IMR-90 (cell line): ENCODE measurements around the gene ETV4. TPM values are rescaled to one million over a fixed set of nuclear protein-coding genes. Genes with fewer than 3 reads are reported as not detected.
A peak's percentile ranks its signal among the peaks of the same experiment; 100 is the strongest.

ENCODE experiments used
- ATAC-seq: fragments of 200-7000 bp; cut with Tn5 transposase; 2 replicates; pipeline ENCODE4 v1.9.1; 2020; ENCODE audit warnings: low read depth, mild to moderate bottlenecking, moderate library complexity
- BruUV-seq: library from RNA; stranded (reverse); fragments of 400-500 nt; replicated peaks from 2 replicates; lab custom pipeline; 2021; lab: Mats Ljungman, UMichigan
- CTCF ChIA-PET: fragments of 300-600 bp; formaldehyde crosslinking; extraction: SDS; loops from one replicate; lab custom pipeline; 2021; ENCODE audit warnings: antibody characterized with exemption; lab: Yijun Ruan, JAX
- POLR2A ChIA-PET: fragments of 300-600 bp; sonication (Branson Sonifier 250); formaldehyde crosslinking; loops from one replicate; lab custom pipeline; 2022; ENCODE audit warnings: antibody characterized with exemption; ENCODE audit not compliant: unreplicated experiment; lab: Charles Lee
- DNase-seq: peaks from one replicate; pipeline ENCODE4 v3.0.0; 2013
- H2AFZ ChIP-seq: replicated peaks from 2 replicates; pipeline ENCODE3; 2013; ENCODE audit warnings: low read length, mild to moderate bottlenecking; ENCODE audit not compliant: poor library complexity
- H2AK5ac ChIP-seq: 2 replicates; pipeline ENCODE4 v1.6.1; 2013; ENCODE audit warnings: low read depth, low read length, inconsistent platforms
- H2AK9ac ChIP-seq: replicated peaks from 2 replicates; pipeline ENCODE3; 2013; ENCODE audit warnings: mild to moderate bottlenecking, low read depth, low read length, moderate library complexity; ENCODE audit not compliant: poor library complexity
- H2BK120ac ChIP-seq: 2 replicates; pipeline ENCODE4 v1.6.1; 2013; ENCODE audit warnings: low read depth, low read length, inconsistent platforms
- H2BK15ac ChIP-seq: 3 replicates; pipeline ENCODE4 v1.6.1; 2013; ENCODE audit warnings: low read depth, low read length, inconsistent platforms
- H2BK20ac ChIP-seq: 2 replicates; pipeline ENCODE4 v1.6.1; 2013; ENCODE audit warnings: low read depth, mild to moderate bottlenecking, inconsistent platforms, low read length, moderate library complexity
- H2BK5ac ChIP-seq: 2 replicates; pipeline ENCODE4 v1.6.1; 2013; ENCODE audit warnings: mild to moderate bottlenecking, low read depth, low read length, inconsistent platforms; ENCODE audit not compliant: poor library complexity, severe bottlenecking
- H3K14ac ChIP-seq: replicated peaks from 2 replicates; pipeline ENCODE4 v1.6.1; 2013; ENCODE audit warnings: low read depth, low read length, inconsistent platforms
- H3K18ac ChIP-seq: 2 replicates; pipeline ENCODE4 v1.6.1; 2013; ENCODE audit warnings: low read depth, low read length, control low read depth
- H3K23ac ChIP-seq: 2 replicates; pipeline ENCODE4 v1.6.1; 2013; ENCODE audit warnings: low read depth, low read length, inconsistent platforms
- H3K27ac ChIP-seq: 2 replicates; pipeline ENCODE4 v1.5.1; 2013; ENCODE audit warnings: mild to moderate bottlenecking, control low read depth, low read length; ENCODE audit not compliant: insufficient read depth
- H3K27me3 ChIP-seq: 2 replicates; pipeline ENCODE4 v1.6.1; 2013; ENCODE audit warnings: low read length; ENCODE audit not compliant: control insufficient read depth, insufficient read depth
- H3K36me3 ChIP-seq: 2 replicates; pipeline ENCODE4 v1.6.1; 2013; ENCODE audit warnings: low read length, mixed read lengths; ENCODE audit not compliant: control insufficient read depth, insufficient read depth
- H3K4ac ChIP-seq: 2 replicates; pipeline ENCODE4 v1.6.1; 2013; ENCODE audit warnings: low read depth, low read length, inconsistent platforms
- H3K4me1 ChIP-seq: 2 replicates; pipeline ENCODE4 v1.6.1; 2013; ENCODE audit warnings: low read length, mixed read lengths; ENCODE audit not compliant: control insufficient read depth, insufficient read depth
- H3K4me2 ChIP-seq: 2 replicates; pipeline ENCODE4 v1.6.1; 2013; ENCODE audit warnings: low read depth, mild to moderate bottlenecking, control low read depth, low read length, moderate library complexity
- H3K4me3 ChIP-seq: 2 replicates; pipeline ENCODE4 v1.5.1; 2013; ENCODE audit warnings: low read depth, mild to moderate bottlenecking, control low read depth, low read length, moderate library complexity; ENCODE audit not compliant: insufficient read depth
- H3K56ac ChIP-seq: 2 replicates; pipeline ENCODE4 v1.6.1; 2013; ENCODE audit warnings: low read length, inconsistent platforms; ENCODE audit not compliant: insufficient read depth; ENCODE audit errors: extremely low read depth
- H3K79me1 ChIP-seq, 2 experiments: 2 replicates each; pipeline ENCODE4 v1.6.1; 2013; ENCODE audit warnings: low read length in 2 of 2, inconsistent platforms in 1 of 2, low read depth in 1 of 2
- H3K9ac ChIP-seq: 2 replicates; pipeline ENCODE4 v1.6.1; 2013; ENCODE audit warnings: low read depth, low read length, control low read depth
- H3K9me1 ChIP-seq: 2 replicates; pipeline ENCODE4 v1.6.1; 2013; ENCODE audit warnings: low read length, inconsistent platforms; ENCODE audit not compliant: insufficient read depth
- H3K9me3 ChIP-seq: 2 replicates; pipeline ENCODE4 v1.6.1; 2013; ENCODE audit warnings: low read length; ENCODE audit not compliant: control insufficient read depth, insufficient read depth
- H4K20me1 ChIP-seq: 2 replicates; pipeline ENCODE4 v1.6.1; 2013; ENCODE audit warnings: low read length, inconsistent platforms; ENCODE audit not compliant: insufficient read depth
- H4K5ac ChIP-seq: 2 replicates; pipeline ENCODE4 v1.6.1; 2013; ENCODE audit warnings: mild to moderate bottlenecking, low read depth, low read length, control low read depth
- H4K8ac ChIP-seq, 2 experiments: 2 replicates each; pipeline ENCODE4 v1.6.1; 2013; ENCODE audit warnings: low read depth in 2 of 2, low read length in 2 of 2, control low read depth in 1 of 2, inconsistent platforms in 1 of 2
- H4K91ac ChIP-seq: 2 replicates; pipeline ENCODE4 v1.6.1; 2013; ENCODE audit warnings: low read depth, low read length, inconsistent platforms; ENCODE audit not compliant: insufficient read depth
- BHLHE40 ChIP-seq: fragments of 150-350 bp; IDR thresholded peaks from 2 replicates; pipeline ENCODE4 v1.6.1; 2016; ENCODE audit warnings: mild to moderate bottlenecking, low read depth, low read length
- CEBPB ChIP-seq: IDR thresholded peaks from 2 replicates; pipeline ENCODE4 v1.6.1; 2012; ENCODE audit warnings: low read depth, low read length, improper control_type of control experiment
- CHD1 ChIP-seq: IDR thresholded peaks from 2 replicates; pipeline ENCODE4 v1.6.1; 2012; ENCODE audit warnings: low read depth, low read length, improper control_type of control experiment
- CTCF ChIP-seq: conservative IDR thresholded peaks from 2 replicates; pipeline ENCODE4 v1.5.1; 2012; ENCODE audit warnings: mild to moderate bottlenecking, low read depth, low read length, improper control_type of control experiment
- FOS ChIP-seq: fragments of 150-350 bp; IDR thresholded peaks from 2 replicates; pipeline ENCODE4 v1.6.1; 2016; ENCODE audit warnings: low read depth, low read length
- MAFK ChIP-seq: IDR thresholded peaks from 2 replicates; pipeline ENCODE4 v1.6.1; 2012; ENCODE audit warnings: low read depth, low read length, improper control_type of control experiment
- MAZ ChIP-seq: IDR thresholded peaks from 2 replicates; pipeline ENCODE4 v1.6.1; 2012; ENCODE audit warnings: low read depth, mild to moderate bottlenecking, low read length, improper control_type of control experiment, moderate library complexity, borderline replicate concordance
- MXI1 ChIP-seq: IDR thresholded peaks from 2 replicates; pipeline ENCODE4 v1.6.1; 2012; ENCODE audit warnings: low read depth, mild to moderate bottlenecking, low read length, moderate library complexity, borderline replicate concordance
- NFE2L2 ChIP-seq: fragments of 150-350 bp; IDR thresholded peaks from 2 replicates; pipeline ENCODE4 v1.6.1; 2016; ENCODE audit warnings: low read depth, mild to moderate bottlenecking, low read length
- POLR2A ChIP-seq: IDR thresholded peaks from 2 replicates; pipeline ENCODE4 v1.6.1; 2012; ENCODE audit warnings: mild to moderate bottlenecking, low read depth, low read length
- RAD21 ChIP-seq: IDR thresholded peaks from 2 replicates; pipeline ENCODE4 v1.6.1; 2012; ENCODE audit warnings: low read length, improper control_type of control experiment
- RCOR1 ChIP-seq: IDR thresholded peaks from 2 replicates; pipeline ENCODE4 v1.6.1; 2012; ENCODE audit warnings: mild to moderate bottlenecking, low read length, improper control_type of control experiment; ENCODE audit not compliant: insufficient replicate concordance
- RFX5 ChIP-seq: IDR thresholded peaks from 2 replicates; pipeline ENCODE4 v1.8.0; 2012; ENCODE audit warnings: low read depth, mild to moderate bottlenecking, low read length, moderate library complexity
- SMC3 ChIP-seq: fragments of 150-350 bp; IDR thresholded peaks from 2 replicates; pipeline ENCODE4 v1.6.1; 2016; ENCODE audit warnings: low read depth, mild to moderate bottlenecking, antibody characterized with exemption, low read length, moderate library complexity
- WGBS, 2 experiments: methylation state at CpG; one replicate each; pipeline versions ENCODE4 v1.1.5 to v1.1.7; 2013; ENCODE audit warnings: missing lambda C conversion rate in 2 of 2; ENCODE audit not compliant: insufficient read length in 1 of 2; ENCODE audit errors: extremely low coverage in 2 of 2; 5-methylcytosine and 5-hydroxymethylcytosine counted together
- dilution Hi-C: fragments of 300-500 bp; cut with HindIII; formaldehyde crosslinking; loops from one replicate; pipeline ENCODE4 v1.14.3; 2018; ENCODE audit warnings: low sequenced_read_pairs; ENCODE audit not compliant: unreplicated experiment
- in situ Hi-C: fragments of 300-500 bp; cut with MboI; formaldehyde crosslinking; loops from 3 replicates; pipeline ENCODE4 v1.14.3; 2019; ENCODE audit warnings: low sequenced_read_pairs, inconsistent platforms, mixed read lengths
- intact Hi-C: fragments of 100-400 bp; cut with micrococcal nuclease; formaldehyde crosslinking; loops from 2 replicates; pipeline ENCODE4 v1.10.0; 2022
- polyA plus RNA-seq, 3 experiments: library from polyadenylated mRNA; depleted of rRNA; stranded (reverse); fragments of >200 nt; gene quantifications; 2 replicates each; pipeline ENCODE4 v1.2.3, GENCODE V29; 2012; ENCODE audit warnings: low replicate concordance in 1 of 3
- total RNA-seq: library from RNA; depleted of rRNA; stranded (reverse); fragments of >200 nt; gene quantifications from 2 replicates; pipeline ENCODE4 v1.2.3, GENCODE V29; 2012
- TF ChIP-seq, protein P1 (sequence below): fragments of 150-350 bp; IDR thresholded peaks from 2 replicates; pipeline ENCODE4 v1.6.1; 2017; ENCODE audit warnings: mild to moderate bottlenecking, antibody characterized with exemption, low read length, low read depth
- TF ChIP-seq, protein P2 (sequence below): fragments of 150-350 bp; IDR thresholded peaks from 2 replicates; pipeline ENCODE4 v1.6.1; 2016; ENCODE audit warnings: low read depth, mild to moderate bottlenecking, low read length, moderate library complexity, borderline replicate concordance

ETV4 gene
- total and polyA plus RNA-seq, 2 of the 4 experiments (the other 2 are of a cell fraction) = 4.3 to 13.2 TPM

DNA sequence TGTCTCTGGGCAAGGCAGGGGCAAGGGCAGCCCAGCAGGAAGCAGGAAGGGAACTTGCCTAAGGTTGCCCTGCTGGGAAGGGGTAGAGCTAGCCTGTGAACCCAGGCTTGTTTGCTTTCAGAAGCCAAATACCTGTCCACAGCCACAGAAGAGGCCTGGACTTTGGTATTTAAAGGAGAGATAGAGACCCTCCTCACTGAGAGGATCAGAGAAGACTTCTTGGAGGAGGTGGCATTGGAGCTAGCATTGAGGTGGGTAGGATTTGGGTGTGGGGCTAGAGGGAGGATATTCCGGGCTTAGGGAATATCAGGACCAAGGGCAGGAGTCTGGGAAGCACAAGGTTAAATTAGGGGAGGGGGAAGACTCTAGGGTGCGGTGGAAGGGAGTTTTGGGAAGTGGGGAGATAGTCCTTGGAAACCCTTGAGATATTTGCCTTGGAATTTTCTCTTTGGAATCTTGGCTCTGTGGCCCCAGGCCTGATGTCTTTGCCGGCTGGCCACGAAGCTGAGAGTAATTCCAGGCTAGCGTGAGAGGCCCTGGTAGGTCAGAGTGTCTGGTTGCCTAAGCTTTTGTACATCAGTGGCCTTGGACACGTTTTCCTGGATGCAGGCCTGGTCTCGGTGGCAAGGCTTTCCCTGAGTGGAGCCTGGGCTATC lies 13.1 kb upstream of the ETV4 start:
- intact Hi-C loops (no loop called here), in situ Hi-C loops (no loop called here), dilution Hi-C loops (no loop called here)
- H2BK20ac ChIP-seq = no peak overlapping the region
- H3K27me3 ChIP-seq = no peaks in the 10 kb centered on the region; the same call in 1 of the 2 replicates
- H4K91ac ChIP-seq = no peak overlapping the region
- H3K14ac ChIP-seq = no peak overlapping the region
- BruUV-seq = no TSS peak
- no peak overlapping the region for H3K4ac ChIP-seq
- 0 out of 2 replicates have a peak, but pooled peaks cover 4% of the 10 kb centered on the region for H3K9me1 ChIP-seq
- no peak overlapping the region for H2BK15ac ChIP-seq
- no peak overlapping the region for H4K5ac ChIP-seq
- peaks cover 3% of the 10 kb centered on the region for H3K4me1 ChIP-seq
- no peaks in the 10 kb centered on the region for H3K9me3 ChIP-seq
- DNase-seq (no peak), ATAC-seq (no peak)
- H2BK5ac ChIP-seq = no peak overlapping the region
- 81% methylated on average over 6 of the region's 7 CpGs; no CpG with 5 or more reads in 1 of the 2 experiments for WGBS, 2 experiments
- no peak overlapping the region for H3K4me3 ChIP-seq
- no peak overlapping the region for H3K23ac ChIP-seq
- H2AK9ac ChIP-seq = peak overlapping the region; percentile 17
- no peak overlapping the region for H3K27ac ChIP-seq
- POLR2A ChIA-PET = no interaction called here
- no peak overlapping the region for H2BK120ac ChIP-seq
- no peaks in the 10 kb centered on the region for H3K36me3 ChIP-seq
- H3K56ac ChIP-seq = no peak overlapping the region
- H2AK5ac ChIP-seq = no peak overlapping the region
- CTCF ChIA-PET = no interaction called here
- no peak overlapping the region for H3K4me2 ChIP-seq
- H2AFZ ChIP-seq = no peak overlapping the region
- H3K79me1 ChIP-seq = no peaks in the 10 kb centered on the region
- H4K20me1 ChIP-seq = no peaks in the 10 kb centered on the region
- no peak overlapping the region for H3K18ac ChIP-seq
- H4K8ac ChIP-seq = no peak overlapping the region
- TF ChIP-seq POLR2A (no peak), RFX5 (no peak), RCOR1 (no peak), MAZ (no peak), FOS (no peak), SMC3 (no peak), NFE2L2 (no peak), MAFK (no peak), CEBPB (no peak), CHD1 (no peak), BHLHE40 (no peak), CTCF (no peak), MXI1 (no peak), RAD21 (no peak)
- TF ChIP-seq, protein P1, sequence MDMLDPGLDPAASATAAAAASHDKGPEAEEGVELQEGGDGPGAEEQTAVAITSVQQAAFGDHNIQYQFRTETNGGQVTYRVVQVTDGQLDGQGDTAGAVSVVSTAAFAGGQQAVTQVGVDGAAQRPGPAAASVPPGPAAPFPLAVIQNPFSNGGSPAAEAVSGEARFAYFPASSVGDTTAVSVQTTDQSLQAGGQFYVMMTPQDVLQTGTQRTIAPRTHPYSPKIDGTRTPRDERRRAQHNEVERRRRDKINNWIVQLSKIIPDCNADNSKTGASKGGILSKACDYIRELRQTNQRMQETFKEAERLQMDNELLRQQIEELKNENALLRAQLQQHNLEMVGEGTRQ = no peak
- TF ChIP-seq, protein P2, sequence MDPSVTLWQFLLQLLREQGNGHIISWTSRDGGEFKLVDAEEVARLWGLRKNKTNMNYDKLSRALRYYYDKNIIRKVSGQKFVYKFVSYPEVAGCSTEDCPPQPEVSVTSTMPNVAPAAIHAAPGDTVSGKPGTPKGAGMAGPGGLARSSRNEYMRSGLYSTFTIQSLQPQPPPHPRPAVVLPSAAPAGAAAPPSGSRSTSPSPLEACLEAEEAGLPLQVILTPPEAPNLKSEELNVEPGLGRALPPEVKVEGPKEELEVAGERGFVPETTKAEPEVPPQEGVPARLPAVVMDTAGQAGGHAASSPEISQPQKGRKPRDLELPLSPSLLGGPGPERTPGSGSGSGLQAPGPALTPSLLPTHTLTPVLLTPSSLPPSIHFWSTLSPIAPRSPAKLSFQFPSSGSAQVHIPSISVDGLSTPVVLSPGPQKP = no peak
- H3K9ac ChIP-seq = no peak overlapping the region
